HG03139 (cell line): Measurements from ENCODE around the gene RASGRF1.
"Not testable (repeated sequence)": the region's sequence is repeated elsewhere in the genome, so short reads cannot be mapped to it uniquely, and the experiment has no call there.

Source experiments
- ATAC-seq: cut with Tn5 transposase; IDR thresholded peaks from one replicate; pipeline ENCODE4 v1.9.1; 2021; ENCODE audit not compliant: unreplicated experiment

The RASGRF1 gene

GRCh38 chr15:79041601-79042168 lies 48.9 kb downstream of the RASGRF1 start:
- ATAC-seq: no peak

- no peak for ATAC-seq
Measured at GRCh38 chr15:79037848-79038247, 52.7 kb downstream of the RASGRF1 start.

- ATAC-seq: no peak
Measured at GRCh38 chr15:79036323-79036722, 54.3 kb downstream of the RASGRF1 start.

- ATAC-seq: no peak
Measured at GRCh38 chr15:79035814-79036213, 54.8 kb downstream of the RASGRF1 start.

GRCh38 chr15:79035111-79035601 lies 55.4 kb downstream of the RASGRF1 start:
- no peak for ATAC-seq

- ATAC-seq: no peak
Measured at GRCh38 chr15:79034284-79034683, 56.3 kb downstream of the RASGRF1 start.

- ATAC-seq: no peak
Measured at GRCh38 chr15:79032656-79033055, 57.9 kb downstream of the RASGRF1 start.

GRCh38 chr15:79031821-79032220 lies 58.8 kb downstream of the RASGRF1 start:
- no peak for ATAC-seq

- no peak for ATAC-seq
Measured at GRCh38 chr15:79031201-79031600, 59.4 kb downstream of the RASGRF1 start.

GRCh38 chr15:79030470-79030869 lies 60.1 kb downstream of the RASGRF1 start:
- ATAC-seq: no peak

- ATAC-seq: no peak
Measured at GRCh38 chr15:79028411-79028964, 62.1 kb downstream of the RASGRF1 start.

GRCh38 chr15:79027532-79028410 lies 62.8 kb downstream of the RASGRF1 start:
- ATAC-seq: no peak

- ATAC-seq: no peak
Measured at GRCh38 chr15:79025802-79026201, 64.8 kb downstream of the RASGRF1 start.

- no peak for ATAC-seq
Measured at GRCh38 chr15:79025201-79025600, 65.4 kb downstream of the RASGRF1 start.

- not testable (repeated sequence) for ATAC-seq
Measured at GRCh38 chr15:79024493-79024892, 66.1 kb downstream of the RASGRF1 start.

- ATAC-seq: no peak
Measured at GRCh38 chr15:79023918-79024317, 66.7 kb downstream of the RASGRF1 start.

- no peak for ATAC-seq
Measured at GRCh38 chr15:79023546-79023890, 67.1 kb downstream of the RASGRF1 start.

GRCh38 chr15:79018960-79019359 lies 71.6 kb downstream of the RASGRF1 start:
- no peak for ATAC-seq

GRCh38 chr15:79017953-79018352 lies 72.6 kb downstream of the RASGRF1 start:
- ATAC-seq: no peak

GRCh38 chr15:79016527-79017170 lies 73.9 kb downstream of the RASGRF1 start:
- ATAC-seq: no peak

- ATAC-seq: no peak
Measured at GRCh38 chr15:79015416-79015815, 75.2 kb downstream of the RASGRF1 start.

- ATAC-seq: no peak
Measured at GRCh38 chr15:79010278-79010677, 80.3 kb downstream of the RASGRF1 start.
